ENCODE measurements around the gene AP2A1. TPM values are rescaled to one million over a fixed set of nuclear protein-coding genes. Genes with fewer than 3 reads are reported as not detected.

AP2A1 gene
- total and polyA plus RNA-seq, 2 of the 13 experiments (the other 11 are each of a cell fraction or from before 2014, with no cell fraction given), result 22.7 to 39.7 TPM

GRCh38 chr19:49766007-49766929, 533 bp upstream of the AP2A1 start (continued):
- TF ChIP-seq MEIS1 (CRISPR knock-in tag; IDR thresholded peaks at IDR 0.05; ENCODE audit: borderline replicate concordance) (0 out of 2 replicates have a peak, but pooled peaks have one; percentile 33), ZNF776 (CRISPR knock-in tag; IDR thresholded peaks at IDR 0.05) (no peak), THAP11 (CRISPR knock-in tag; IDR thresholded peaks at IDR 0.05) (peak; percentile 87), KMT2B (CRISPR knock-in tag; IDR thresholded peaks at IDR 0.05) (no peak), CSRNP1 (CRISPR knock-in tag; IDR thresholded peaks at IDR 0.05) (peak; percentile 66; the same call in 1 of the 2 replicates), ZGPAT (CRISPR knock-in tag; IDR thresholded peaks at IDR 0.05) (no peak; the same call in 1 of the 2 replicates), ZNF441 (CRISPR knock-in tag; IDR thresholded peaks at IDR 0.05; ENCODE audit: borderline replicate concordance) (no peak), ZNF251 (CRISPR knock-in tag; IDR thresholded peaks at IDR 0.05) (no peak), PHF21A (CRISPR knock-in tag; IDR thresholded peaks at IDR 0.05) (peak; percentile 73; the same call in 1 of the 2 replicates), CEBPZ (IDR thresholded peaks at IDR 0.05; ENCODE audit: low read length) (peak; percentile 66; the same call in 1 of the 2 replicates), STAG1 (CRISPR knock-in tag; IDR thresholded peaks at IDR 0.05) (no peak), RBFOX2 (IDR thresholded peaks at IDR 0.05; ENCODE audit: low read depth, low read length) (peak; percentile 56), DZIP1 (CRISPR knock-in tag; IDR thresholded peaks at IDR 0.05) (0 out of 2 replicates have a peak, but pooled peaks have one; percentile 30), ZNF280B (CRISPR knock-in tag; IDR thresholded peaks at IDR 0.05; ENCODE audit: borderline replicate concordance) (no peak; the same call in 1 of the 2 replicates), ZNF580 (CRISPR knock-in tag; IDR thresholded peaks at IDR 0.05; ENCODE audit: borderline replicate concordance, low read depth) (no peak)
